Neural cell (in vitro differentiated cells): Measurements from ENCODE around the gene CD81. TPM values are rescaled to one million over a fixed set of nuclear protein-coding genes. Genes with fewer than 3 reads are reported as not detected.

Experiments
- H2AFZ ChIP-seq: fragments of 200-600, 300-800 bp; sonication (generic), shearing (Covaris generic); 2 replicates; pipeline ENCODE4 v1.6.0; 2014; ENCODE audit warnings: low read depth, mild to moderate bottlenecking, antibody characterized with exemption, low read length, moderate library complexity
- H3F3A ChIP-seq: fragments of 200-600 bp; shearing (Covaris generic); 2 replicates; pipeline ENCODE4 v1.6.1; 2016; ENCODE audit warnings: mild to moderate bottlenecking, moderate library complexity, mixed read lengths, antibody characterized with exemption, low read length; ENCODE audit not compliant: insufficient read depth, poor library complexity, severe bottlenecking
- H3K27ac ChIP-seq: fragments of 200-600, 300-800 bp; sonication (generic), shearing (Covaris generic); 2 replicates; pipeline ENCODE4 v1.5.1; 2014; ENCODE audit warnings: mild to moderate bottlenecking, low read length, moderate library complexity
- H3K27me3 ChIP-seq: fragments of 300-800, 200-600 bp; sonication (generic), shearing (Covaris generic); 2 replicates; pipeline ENCODE4 v1.6.0; 2014; ENCODE audit warnings: mild to moderate bottlenecking, low read depth, low read length, moderate library complexity; ENCODE audit not compliant: insufficient read depth
- H3K36me3 ChIP-seq: fragments of 300-800, 200-600 bp; sonication (generic), shearing (Covaris generic); 2 replicates; pipeline ENCODE4 v1.5.1; 2014; ENCODE audit warnings: mild to moderate bottlenecking, antibody characterized with exemption, low read length, moderate library complexity; ENCODE audit not compliant: insufficient read depth
- H3K4me2 ChIP-seq: fragments of 300-800, 200-600 bp; sonication (generic), shearing (Covaris generic); 2 replicates; pipeline ENCODE4 v1.6.0; 2014; ENCODE audit warnings: mild to moderate bottlenecking, low read length
- H3K4me3 ChIP-seq: fragments of 300-800, 200-600 bp; sonication (generic), shearing (Covaris generic); 2 replicates; pipeline ENCODE4 v1.5.1; 2014; ENCODE audit warnings: mild to moderate bottlenecking, low read length, moderate library complexity
- H3K79me2 ChIP-seq: fragments of 200-600 bp; shearing (Covaris generic); replicated peaks from 2 replicates; pipeline ENCODE4 v1.6.0; 2014; ENCODE audit warnings: mild to moderate bottlenecking, low read length, moderate library complexity; ENCODE audit not compliant: insufficient read depth
- H3K9ac ChIP-seq: fragments of 300-800, 200-600 bp; sonication (generic), shearing (Covaris generic); 2 replicates; pipeline ENCODE4 v1.6.1; 2016; ENCODE audit warnings: mild to moderate bottlenecking, low read length, mixed read lengths
- H3K9me2 ChIP-seq: fragments of 200-600 bp; shearing (Covaris generic); 2 replicates; pipeline ENCODE4 v1.6.1; 2016; ENCODE audit warnings: mild to moderate bottlenecking, low read length, mixed read lengths; ENCODE audit not compliant: insufficient read depth
- H3K9me3 ChIP-seq: fragments of 200-600, 300-800 bp; sonication (generic), shearing (Covaris generic); 2 replicates; pipeline ENCODE4 v1.6.1; 2016; ENCODE audit warnings: mild to moderate bottlenecking, mixed run types, low read length, moderate library complexity, mixed read lengths
- H4K20me1 ChIP-seq: fragments of 200-600 bp; shearing (Covaris generic); 2 replicates; pipeline ENCODE4 v1.6.1; 2016; ENCODE audit warnings: mild to moderate bottlenecking, mixed run types; ENCODE audit not compliant: insufficient read depth
- CTCF ChIP-seq: fragments of 450-650 bp; IDR thresholded peaks from 2 replicates; pipeline ENCODE4 v1.5.1; 2014; ENCODE audit warnings: antibody characterized with exemption, mild to moderate bottlenecking, moderate library complexity; ENCODE audit not compliant: poor library complexity, severe bottlenecking
- EP300 ChIP-seq: fragments of 450-650 bp; conservative IDR thresholded peaks from 2 replicates; pipeline ENCODE4 v1.6.1; 2014; ENCODE audit warnings: antibody characterized with exemption, mild to moderate bottlenecking, moderate library complexity; ENCODE audit not compliant: poor library complexity, severe bottlenecking
- EZH2 ChIP-seq: fragments of 200-600, 300-800 bp; shearing (Covaris generic), sonication (generic); IDR thresholded peaks from 2 replicates; pipeline ENCODE4 v1.6.1; 2014; ENCODE audit warnings: antibody characterized with exemption, low read length, borderline replicate concordance, mild to moderate bottlenecking; ENCODE audit not compliant: insufficient read depth, poor library complexity, severe bottlenecking
- MXI1 ChIP-seq: fragments of 450-650 bp; conservative IDR thresholded peaks from 2 replicates; pipeline ENCODE4 v1.6.1; 2014; ENCODE audit warnings: antibody characterized with exemption, mild to moderate bottlenecking; ENCODE audit not compliant: poor library complexity, severe bottlenecking
- POLR2AphosphoS5 ChIP-seq: IDR thresholded peaks from 2 replicates; pipeline ENCODE4 v1.6.1; 2012
- RAD21 ChIP-seq: fragments of 450-650 bp; conservative IDR thresholded peaks from 2 replicates; pipeline ENCODE4 v1.6.1; 2014; ENCODE audit warnings: antibody characterized with exemption, mild to moderate bottlenecking, moderate library complexity
- SMC3 ChIP-seq: fragments of 450-650 bp; conservative IDR thresholded peaks from 2 replicates; pipeline ENCODE4 v1.6.1; 2014; ENCODE audit warnings: antibody characterized with exemption, mild to moderate bottlenecking, moderate library complexity; ENCODE audit not compliant: poor library complexity
- TAF1 ChIP-seq: IDR thresholded peaks from 2 replicates; pipeline ENCODE4 v1.6.1; 2012; ENCODE audit warnings: low read depth
- polyA plus RNA-seq: library from polyadenylated mRNA; depleted of rRNA; stranded (reverse); fragments of >200 nt; gene quantifications from 2 replicates; pipeline ENCODE4 v1.2.3, GENCODE V29; 2014
- TF ChIP-seq, protein P1 (sequence below): IDR thresholded peaks from 2 replicates; pipeline ENCODE4 v1.6.1; 2012; ENCODE audit warnings: borderline replicate concordance

Gene CD81
- polyA plus RNA-seq, 1 donor from 2014 or later = 97.8 TPM

- H3K27me3 ChIP-seq = no peaks in the 10 kb centered on the region
- H3K9me3 ChIP-seq = no peaks in the 10 kb centered on the region
- H4K20me1 ChIP-seq = no peaks in the 10 kb centered on the region
- no peak overlapping the region for H3K4me3 ChIP-seq
- no peak overlapping the region for H2AFZ ChIP-seq
- H3K27ac ChIP-seq = no peak overlapping the region
- H3K4me2 ChIP-seq = no peak overlapping the region
- TF ChIP-seq, protein P1, sequence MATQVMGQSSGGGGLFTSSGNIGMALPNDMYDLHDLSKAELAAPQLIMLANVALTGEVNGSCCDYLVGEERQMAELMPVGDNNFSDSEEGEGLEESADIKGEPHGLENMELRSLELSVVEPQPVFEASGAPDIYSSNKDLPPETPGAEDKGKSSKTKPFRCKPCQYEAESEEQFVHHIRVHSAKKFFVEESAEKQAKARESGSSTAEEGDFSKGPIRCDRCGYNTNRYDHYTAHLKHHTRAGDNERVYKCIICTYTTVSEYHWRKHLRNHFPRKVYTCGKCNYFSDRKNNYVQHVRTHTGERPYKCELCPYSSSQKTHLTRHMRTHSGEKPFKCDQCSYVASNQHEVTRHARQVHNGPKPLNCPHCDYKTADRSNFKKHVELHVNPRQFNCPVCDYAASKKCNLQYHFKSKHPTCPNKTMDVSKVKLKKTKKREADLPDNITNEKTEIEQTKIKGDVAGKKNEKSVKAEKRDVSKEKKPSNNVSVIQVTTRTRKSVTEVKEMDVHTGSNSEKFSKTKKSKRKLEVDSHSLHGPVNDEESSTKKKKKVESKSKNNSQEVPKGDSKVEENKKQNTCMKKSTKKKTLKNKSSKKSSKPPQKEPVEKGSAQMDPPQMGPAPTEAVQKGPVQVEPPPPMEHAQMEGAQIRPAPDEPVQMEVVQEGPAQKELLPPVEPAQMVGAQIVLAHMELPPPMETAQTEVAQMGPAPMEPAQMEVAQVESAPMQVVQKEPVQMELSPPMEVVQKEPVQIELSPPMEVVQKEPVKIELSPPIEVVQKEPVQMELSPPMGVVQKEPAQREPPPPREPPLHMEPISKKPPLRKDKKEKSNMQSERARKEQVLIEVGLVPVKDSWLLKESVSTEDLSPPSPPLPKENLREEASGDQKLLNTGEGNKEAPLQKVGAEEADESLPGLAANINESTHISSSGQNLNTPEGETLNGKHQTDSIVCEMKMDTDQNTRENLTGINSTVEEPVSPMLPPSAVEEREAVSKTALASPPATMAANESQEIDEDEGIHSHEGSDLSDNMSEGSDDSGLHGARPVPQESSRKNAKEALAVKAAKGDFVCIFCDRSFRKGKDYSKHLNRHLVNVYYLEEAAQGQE = no peak
- TF ChIP-seq MXI1 (no peak), RAD21 (no peak), SMC3 (no peak), EZH2 (no peak), EP300 (no peak), TAF1 (no peak), CTCF (no peak), POLR2AphosphoS5 (no peak)
- no peaks in the 10 kb centered on the region for H3K9me2 ChIP-seq
- H3K36me3 ChIP-seq = no peaks in the 10 kb centered on the region
- H3K79me2 ChIP-seq = no peaks in the 10 kb centered on the region
- no peak overlapping the region for H3K9ac ChIP-seq
- H3F3A ChIP-seq = no peaks in the 10 kb centered on the region
These were observed 16.2 kb downstream of the CD81 start for GRCh38 chr11:2393111-2393868.

DNA sequence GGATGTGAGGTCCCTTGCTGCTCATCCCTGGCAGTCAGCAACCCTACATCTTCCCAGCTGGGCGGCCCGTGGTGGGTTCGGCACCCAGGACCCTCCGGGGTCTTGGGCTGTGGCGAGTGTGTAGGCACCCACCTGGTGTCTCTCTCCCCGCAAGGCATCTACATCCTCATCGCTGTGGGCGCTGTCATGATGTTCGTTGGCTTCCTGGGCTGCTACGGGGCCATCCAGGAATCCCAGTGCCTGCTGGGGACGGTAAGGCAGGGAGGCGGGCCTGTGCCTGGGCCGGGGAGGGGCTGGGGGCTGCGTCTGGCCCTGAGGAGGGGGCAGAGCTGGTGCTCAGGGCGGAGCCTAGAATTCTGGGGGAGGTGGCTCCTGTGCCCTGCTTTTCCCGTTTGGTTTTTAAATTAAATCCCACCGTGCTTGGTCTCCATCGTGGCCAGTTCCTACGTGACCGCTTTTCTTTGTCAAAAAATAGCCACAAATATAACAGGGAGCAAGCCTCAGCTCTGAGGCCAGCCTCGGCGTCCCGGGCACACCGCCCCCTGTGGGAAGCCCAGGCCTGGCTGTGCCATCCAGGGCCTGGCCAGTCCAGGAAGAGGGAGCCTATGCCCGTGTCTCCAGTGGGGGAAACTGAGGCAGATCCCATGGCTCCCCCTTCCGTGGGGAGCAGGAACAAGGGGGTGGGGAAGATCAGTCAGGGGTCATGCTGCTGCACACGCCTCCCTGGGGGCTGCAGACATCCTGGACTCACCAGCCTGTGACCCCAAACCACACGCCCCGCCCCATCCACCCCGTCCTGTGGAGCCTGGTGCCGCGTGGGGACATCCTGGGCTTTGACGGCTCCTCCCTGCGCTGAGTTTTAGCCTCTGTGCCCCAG lies 17.1 kb downstream of the CD81 start:
- no peaks in the 10 kb centered on the region for H4K20me1 ChIP-seq
- H3K9ac ChIP-seq = no peak overlapping the region

More for the DNA sequence above, 17.1 kb downstream of the CD81 start:
- TF ChIP-seq EZH2 (no peak), SMC3 (no peak), CTCF (no peak), MXI1 (no peak), RAD21 (no peak), TAF1 (no peak), EP300 (no peak), POLR2AphosphoS5 (no peak)
- TF ChIP-seq, protein P1 = no peak
- H3K9me3 ChIP-seq = no peaks in the 10 kb centered on the region
- H3K4me2 ChIP-seq = no peak overlapping the region
- no peak overlapping the region for H3K27ac ChIP-seq
- H3K79me2 ChIP-seq = no peaks in the 10 kb centered on the region
- H3K9me2 ChIP-seq = no peaks in the 10 kb centered on the region
- no peaks in the 10 kb centered on the region for H3F3A ChIP-seq
- no peak overlapping the region for H2AFZ ChIP-seq
- H3K36me3 ChIP-seq = no peaks in the 10 kb centered on the region
- no peak overlapping the region for H3K4me3 ChIP-seq
- no peaks in the 10 kb centered on the region for H3K27me3 ChIP-seq
